Brain microvascular endothelial cell (primary cell): ENCODE results near the gene CHCHD3.

Experiments
- DNase-seq: peaks from one replicate; pipeline ENCODE4 v3.0.0-alpha.2; 2020
- H3K27ac ChIP-seq: fragments of 250-450 bp; sonication (Bioruptor Pico); 2 replicates; pipeline ENCODE4 v1.5.1; 2020; ENCODE audit warnings: mild to moderate bottlenecking, moderate library complexity
- H3K27me3 ChIP-seq: fragments of 250-450 bp; sonication (Bioruptor Pico); replicated peaks from 2 replicates; pipeline ENCODE4 v1.5.1; 2020; ENCODE audit warnings: mild to moderate bottlenecking
- H3K36me3 ChIP-seq: fragments of 250-450 bp; sonication (Bioruptor Pico); replicated peaks from 2 replicates; pipeline ENCODE4 v1.5.1; 2020; ENCODE audit warnings: mild to moderate bottlenecking
- H3K4me3 ChIP-seq: 2 replicates; pipeline ENCODE4 v1.5.1; 2011; ENCODE audit warnings: low read depth, mild to moderate bottlenecking, control low read depth, low read length, moderate library complexity
- CTCF ChIP-seq: IDR thresholded peaks from 2 replicates; pipeline ENCODE4 v1.5.1; 2011; ENCODE audit warnings: low read depth, mild to moderate bottlenecking, moderate library complexity, low read length, control low read depth, inconsistent platforms; ENCODE audit errors: missing control alignments
- in situ Hi-C: cut with HindIII; loops from 2 replicates; pipeline ENCODE4 v1.10.0; 2017; ENCODE audit warnings: low sequenced_read_pairs, low pct_ligation_motif_present

Gene CHCHD3

DNA sequence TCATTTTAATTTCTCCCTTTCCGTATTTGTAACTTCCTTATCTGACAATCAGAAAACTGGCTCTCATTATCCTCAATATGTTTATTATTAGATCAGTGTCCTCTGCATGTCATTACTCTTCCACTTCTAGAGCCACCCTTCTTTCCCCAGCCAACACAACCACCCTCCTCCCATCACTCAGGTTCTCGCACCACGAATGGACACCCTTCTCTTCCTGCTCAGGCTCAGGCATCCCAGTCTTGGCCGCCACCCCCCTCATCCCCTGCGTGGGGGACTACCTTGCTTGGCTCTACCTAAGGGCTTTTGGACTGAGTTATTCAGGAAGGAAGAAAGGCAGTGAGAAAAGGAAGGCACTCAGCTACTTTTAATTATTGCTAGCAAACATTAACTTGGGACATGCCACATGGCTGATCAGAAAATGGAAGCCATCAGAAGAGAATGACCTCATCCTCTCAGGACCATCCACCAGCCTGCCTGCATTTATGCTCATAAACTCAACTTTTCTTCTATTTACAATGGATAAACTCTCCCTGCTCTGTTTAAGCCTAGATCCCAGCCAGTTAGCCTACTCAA lies 305.8 kb downstream of the CHCHD3 start:
- in situ Hi-C loops = no loop called here
- no peak for TF ChIP-seq CTCF
- DNase-seq = no peak

DNA sequence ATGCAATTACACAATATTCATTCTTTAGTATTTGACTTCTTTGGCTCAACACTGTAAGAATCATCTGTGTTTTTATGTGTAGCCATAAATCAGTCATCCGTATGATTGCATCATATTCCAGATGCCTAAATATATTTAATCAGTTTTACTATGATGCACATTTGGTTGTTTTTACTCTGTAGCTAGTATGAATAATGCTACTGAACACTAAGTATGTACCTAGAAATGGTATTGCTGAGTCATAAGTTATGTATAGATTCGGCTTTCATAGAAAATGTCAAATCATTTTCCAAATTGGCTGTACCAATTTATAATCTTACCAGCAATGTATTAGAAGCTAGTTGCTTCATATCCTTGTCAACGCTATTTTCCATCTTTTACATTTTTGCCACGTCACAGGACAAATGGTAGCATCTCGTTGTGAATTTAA lies 308.3 kb downstream of the CHCHD3 start:
- no peaks in the 10 kb centered on the region for H3K36me3 ChIP-seq
- no peaks in the 10 kb centered on the region for H3K27me3 ChIP-seq
- TF ChIP-seq CTCF = no peak
- no peak overlapping the region for H3K4me3 ChIP-seq
- H3K27ac ChIP-seq = no peak overlapping the region
- in situ Hi-C loops = no loop called here
- no peak for DNase-seq

More for the DNA sequence above, 305.8 kb downstream of the CHCHD3 start:
- H3K36me3 ChIP-seq = no peaks in the 10 kb centered on the region
- no peaks in the 10 kb centered on the region for H3K27me3 ChIP-seq
- H3K27ac ChIP-seq = no peak overlapping the region
- H3K4me3 ChIP-seq = no peak overlapping the region

GRCh38 chr7:132771301-132771730 lies 310.6 kb downstream of the CHCHD3 start:
- Histone ChIP-seq H3K4me3 (no peak overlapping the region), H3K36me3 (no peaks in the 10 kb centered on the region), H3K27me3 (no peaks in the 10 kb centered on the region), H3K27ac (no peak overlapping the region)
- TF ChIP-seq CTCF = no peak
- in situ Hi-C loops = no loop called here
- DNase-seq = no peak

GRCh38 chr7:132770055-132770454 lies 311.8 kb downstream of the CHCHD3 start:
- Histone ChIP-seq H3K27ac (no peak overlapping the region), H3K4me3 (no peak overlapping the region), H3K27me3 (no peaks in the 10 kb centered on the region), H3K36me3 (no peaks in the 10 kb centered on the region)
- no peak for TF ChIP-seq CTCF
- in situ Hi-C loops = no loop called here
- no peak for DNase-seq

- DNase-seq = no peak
- Histone ChIP-seq H3K4me3 (no peak overlapping the region), H3K27ac (no peak overlapping the region), H3K27me3 (no peaks in the 10 kb centered on the region), H3K36me3 (no peaks in the 10 kb centered on the region)
- in situ Hi-C loops = no loop called here
- TF ChIP-seq CTCF = no peak
Measured at GRCh38 chr7:132769280-132769679, 312.6 kb downstream of the CHCHD3 start.

DNA sequence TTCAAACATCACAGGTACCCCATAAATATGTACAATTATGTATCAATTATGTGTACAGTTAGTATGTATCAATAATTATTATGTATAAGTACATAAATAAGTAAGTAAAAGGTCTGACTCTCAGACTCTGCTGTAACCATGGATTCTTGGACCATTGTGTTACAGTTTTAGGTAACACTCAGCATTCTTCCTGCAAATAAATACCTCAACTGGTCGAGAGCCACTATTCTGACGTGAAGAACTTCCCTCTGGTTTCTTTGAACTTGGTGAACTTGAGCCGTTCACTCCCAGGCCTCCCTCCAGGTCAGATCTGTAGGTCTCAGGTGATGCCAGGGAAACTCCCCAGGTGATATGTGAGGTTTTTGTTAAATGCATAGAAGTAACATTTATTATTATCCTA lies 313.8 kb downstream of the CHCHD3 start:
- Histone ChIP-seq H3K36me3 (no peaks in the 10 kb centered on the region), H3K27ac (no peak overlapping the region), H3K27me3 (no peaks in the 10 kb centered on the region), H3K4me3 (no peak overlapping the region)
- no peak for TF ChIP-seq CTCF
- DNase-seq = no peak
- in situ Hi-C loops = no loop called here
